Karpas-422 (cell line): ENCODE measurements around the gene POU6F2. TPM values are rescaled to one million over a fixed set of nuclear protein-coding genes. Genes with fewer than 3 reads are reported as not detected.

Experiments
- DNase-seq: peaks from one replicate; pipeline ENCODE4 v3.0.0-alpha.2; 2015
- H2AFZ ChIP-seq: fragments of 200-600 bp; sonication (generic); 2 replicates; pipeline ENCODE4 v1.6.1; 2014; ENCODE audit warnings: antibody characterized with exemption, low read length, mixed read lengths
- H3K27ac ChIP-seq: fragments of 200-600 bp; sonication (generic); 2 replicates; pipeline ENCODE4 v1.5.1; 2014; ENCODE audit warnings: mild to moderate bottlenecking, low read length, moderate library complexity
- H3K27me3 ChIP-seq: fragments of 200-600 bp; sonication (generic); 2 replicates; pipeline ENCODE4 v1.6.1; 2014; ENCODE audit warnings: low read length, mixed read lengths
- H3K36me3 ChIP-seq: fragments of 200-600 bp; sonication (generic); 2 replicates; pipeline ENCODE4 v1.6.1; 2014; ENCODE audit warnings: low read length, mixed read lengths; ENCODE audit not compliant: insufficient read depth
- H3K4me1 ChIP-seq: fragments of 200-600 bp; sonication (generic); 2 replicates; pipeline ENCODE4 v1.6.1; 2014; ENCODE audit warnings: mild to moderate bottlenecking, low read length, mixed read lengths
- H3K4me2 ChIP-seq: fragments of 200-600 bp; sonication (generic); 2 replicates; pipeline ENCODE4 v1.6.1; 2014; ENCODE audit warnings: low read length, low read depth, mild to moderate bottlenecking; ENCODE audit not compliant: poor library complexity, severe bottlenecking
- H3K4me3 ChIP-seq: fragments of 200-600 bp; sonication (generic); 2 replicates; pipeline ENCODE4 v1.5.1; 2014; ENCODE audit warnings: mild to moderate bottlenecking, antibody characterized with exemption, low read length, mixed read lengths
- H3K79me2 ChIP-seq: fragments of 200-600 bp; sonication (generic); 2 replicates; pipeline ENCODE4 v1.6.1; 2014; ENCODE audit warnings: mild to moderate bottlenecking, low read length, mixed read lengths
- H3K9ac ChIP-seq: fragments of 200-600 bp; sonication (generic); 2 replicates; pipeline ENCODE4 v1.6.0; 2014; ENCODE audit warnings: low read length
- H3K9me2 ChIP-seq: fragments of 200-600 bp; sonication (generic), shearing (Covaris generic); replicated peaks from 2 replicates; pipeline ENCODE4 v1.6.0; 2014; ENCODE audit warnings: mild to moderate bottlenecking, low read length, moderate library complexity; ENCODE audit not compliant: insufficient read depth
- H3K9me3 ChIP-seq: fragments of 300-700, 200-600 bp; sonication (generic); 2 replicates; pipeline ENCODE4 v1.6.1; 2014; ENCODE audit warnings: low read length, mixed read lengths
- H4K20me1 ChIP-seq: fragments of 200-600 bp; sonication (generic); 2 replicates; pipeline ENCODE4 v1.6.1; 2014; ENCODE audit warnings: mild to moderate bottlenecking, antibody characterized with exemption, low read length, low read depth; ENCODE audit not compliant: insufficient read depth
- total RNA-seq: library from RNA; depleted of rRNA; stranded (reverse); fragments of >200 nt; shearing (Covaris generic); gene quantifications from 2 replicates; pipeline ENCODE4 v1.2.3, GENCODE V29; 2014; ENCODE audit warnings: low replicate concordance

POU6F2 gene
- total RNA-seq, 1 experiment from 2014 or later = not detected

DNA sequence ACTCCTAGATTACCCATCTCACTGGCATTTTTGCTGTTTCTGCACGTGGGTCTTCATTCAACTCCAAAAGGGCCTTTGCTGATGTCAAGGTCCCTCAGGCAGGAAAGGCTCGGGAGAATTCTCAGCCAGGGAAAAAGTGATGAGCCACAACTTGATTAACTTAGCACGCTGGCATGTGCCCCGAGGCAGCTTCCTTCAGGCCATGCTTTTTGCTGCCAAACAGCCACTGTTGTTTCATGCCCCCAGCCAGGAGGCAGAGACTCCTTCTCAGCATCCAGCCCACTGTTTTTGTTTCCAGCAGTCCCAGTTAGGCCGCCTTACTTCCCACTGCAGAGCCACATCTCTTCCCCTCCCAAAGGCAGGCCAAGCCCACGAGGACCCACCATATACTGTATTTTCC, 322.0 kb downstream of the POU6F2 start:
- H3K4me1 ChIP-seq = no peaks in the 10 kb centered on the region
- no peaks in the 10 kb centered on the region for H4K20me1 ChIP-seq
- H2AFZ ChIP-seq = no peak overlapping the region
- H3K4me2 ChIP-seq = no peak overlapping the region
- H3K9me2 ChIP-seq = no peaks in the 10 kb centered on the region
- no peaks in the 10 kb centered on the region for H3K79me2 ChIP-seq
- H3K4me3 ChIP-seq = no peak overlapping the region
- no peaks in the 10 kb centered on the region for H3K27me3 ChIP-seq
- no peaks in the 10 kb centered on the region for H3K9me3 ChIP-seq
- no peak for DNase-seq
- H3K36me3 ChIP-seq = no peaks in the 10 kb centered on the region
- H3K9ac ChIP-seq = no peak overlapping the region
- no peak overlapping the region for H3K27ac ChIP-seq

DNA sequence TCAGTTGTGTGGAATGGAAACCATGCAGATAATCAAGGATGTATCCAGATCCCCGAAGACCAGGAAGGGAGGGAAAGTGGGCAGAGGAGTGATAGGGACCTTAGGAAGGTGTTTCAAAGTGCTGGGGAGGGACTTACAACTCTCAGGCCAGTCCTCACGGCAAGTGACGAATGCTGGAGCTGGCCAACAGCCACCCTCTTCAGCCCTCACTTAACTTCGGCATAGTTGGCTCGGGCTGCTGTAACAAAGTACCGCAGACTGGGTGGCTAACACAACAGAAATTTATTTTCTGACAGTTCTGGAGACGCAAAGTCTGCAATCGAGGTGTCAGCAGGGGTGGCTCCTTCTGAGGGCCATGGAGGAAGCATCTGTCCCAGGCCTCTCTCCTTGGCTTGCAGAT, 322.6 kb downstream of the POU6F2 start:
- H3K27me3 ChIP-seq = no peaks in the 10 kb centered on the region
- no peaks in the 10 kb centered on the region for H3K79me2 ChIP-seq
- H3K27ac ChIP-seq = no peak overlapping the region
- no peak overlapping the region for H3K9ac ChIP-seq
- no peaks in the 10 kb centered on the region for H3K36me3 ChIP-seq
- H3K9me2 ChIP-seq = no peaks in the 10 kb centered on the region
- H3K4me1 ChIP-seq = no peaks in the 10 kb centered on the region
- no peaks in the 10 kb centered on the region for H3K9me3 ChIP-seq
- no peak overlapping the region for H3K4me3 ChIP-seq
- H4K20me1 ChIP-seq = no peaks in the 10 kb centered on the region
- DNase-seq = no peak
- no peak overlapping the region for H3K4me2 ChIP-seq
- H2AFZ ChIP-seq = no peak overlapping the region

- Histone ChIP-seq H3K79me2 (no peaks in the 10 kb centered on the region), H2AFZ (no peak overlapping the region), H3K4me2 (no peak overlapping the region), H4K20me1 (no peaks in the 10 kb centered on the region), H3K27ac (no peak overlapping the region), H3K9me2 (no peaks in the 10 kb centered on the region), H3K4me3 (no peak overlapping the region), H3K9me3 (no peaks in the 10 kb centered on the region), H3K4me1 (no peaks in the 10 kb centered on the region), H3K9ac (no peak overlapping the region), H3K27me3 (no peaks in the 10 kb centered on the region), H3K36me3 (no peaks in the 10 kb centered on the region)
- no peak for DNase-seq
These were observed 323.8 kb downstream of the POU6F2 start for GRCh38 chr7:39301543-39301942.

DNA sequence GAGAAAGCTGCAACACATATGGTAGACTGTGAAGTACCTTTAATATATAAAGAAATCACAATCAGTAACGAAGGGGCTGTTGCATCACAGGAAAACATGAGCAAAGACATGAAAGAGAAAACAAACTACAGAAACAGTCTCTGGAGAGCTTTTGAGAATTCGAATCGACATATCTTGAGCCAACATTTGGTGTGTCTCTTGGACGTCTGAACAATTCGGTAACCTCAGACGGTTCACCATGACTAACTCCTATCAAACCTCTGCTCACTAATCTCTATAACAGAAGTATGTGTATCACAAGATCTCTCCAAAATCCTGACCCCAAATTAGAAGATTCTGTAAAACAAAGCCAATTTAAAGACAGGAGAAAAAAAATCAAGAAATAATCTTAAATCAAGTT, 326.5 kb downstream of the POU6F2 start:
- Histone ChIP-seq H3K4me3 (no peak overlapping the region), H2AFZ (no peak overlapping the region)

DNA sequence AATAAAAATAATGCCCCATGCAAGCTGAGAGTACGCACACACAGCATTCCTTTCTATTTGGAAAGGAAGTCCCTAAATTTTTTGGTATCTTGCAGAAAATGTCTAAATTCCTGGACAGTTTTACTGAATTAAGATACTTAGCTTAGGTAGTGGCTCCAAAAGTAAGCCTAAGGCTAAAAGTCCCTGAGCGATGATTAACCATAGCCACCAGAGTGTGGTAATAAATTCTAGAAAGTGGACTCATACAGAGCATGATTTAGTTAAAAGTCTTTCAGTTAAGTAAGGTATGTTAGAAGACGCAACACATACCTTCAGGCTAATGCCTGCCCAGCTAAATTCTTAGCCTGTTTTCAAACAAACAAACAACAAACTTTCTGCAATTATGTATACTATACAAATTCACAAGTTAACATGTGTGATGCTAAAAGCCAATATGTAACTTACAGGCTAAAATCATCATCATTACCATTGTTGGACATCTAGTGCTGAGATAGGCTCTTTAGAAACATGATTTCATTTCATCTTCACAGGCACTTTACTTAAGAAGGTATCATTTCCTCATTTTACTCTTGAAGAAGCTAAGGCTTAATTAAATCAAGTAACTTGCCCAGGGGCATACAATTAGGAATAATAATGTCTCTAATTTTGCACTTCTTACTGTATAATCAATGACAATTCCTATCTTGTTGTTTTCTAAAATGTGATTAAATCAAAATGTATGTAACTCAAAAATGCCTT, 327.1 kb downstream of the POU6F2 start:
- no peaks in the 10 kb centered on the region for H3K79me2 ChIP-seq
- no peaks in the 10 kb centered on the region for H3K4me1 ChIP-seq
- H3K9ac ChIP-seq = no peak overlapping the region
- no peak for DNase-seq
- no peaks in the 10 kb centered on the region for H4K20me1 ChIP-seq
- H3K4me2 ChIP-seq = no peak overlapping the region
- no peaks in the 10 kb centered on the region for H3K9me3 ChIP-seq
- no peak overlapping the region for H3K4me3 ChIP-seq
- no peaks in the 10 kb centered on the region for H3K36me3 ChIP-seq
- H3K27ac ChIP-seq = no peak overlapping the region
- H3K27me3 ChIP-seq = no peaks in the 10 kb centered on the region
- H2AFZ ChIP-seq = no peak overlapping the region
- no peaks in the 10 kb centered on the region for H3K9me2 ChIP-seq

More for the DNA sequence above, 326.5 kb downstream of the POU6F2 start:
- no peaks in the 10 kb centered on the region for H4K20me1 ChIP-seq
- no peak for DNase-seq
- H3K9me3 ChIP-seq = no peaks in the 10 kb centered on the region
- no peaks in the 10 kb centered on the region for H3K36me3 ChIP-seq
- H3K79me2 ChIP-seq = no peaks in the 10 kb centered on the region
- H3K9ac ChIP-seq = no peak overlapping the region
- no peak overlapping the region for H3K27ac ChIP-seq
- no peaks in the 10 kb centered on the region for H3K27me3 ChIP-seq
- no peaks in the 10 kb centered on the region for H3K4me1 ChIP-seq
- no peak overlapping the region for H3K4me2 ChIP-seq
- H3K9me2 ChIP-seq = no peaks in the 10 kb centered on the region

DNA sequence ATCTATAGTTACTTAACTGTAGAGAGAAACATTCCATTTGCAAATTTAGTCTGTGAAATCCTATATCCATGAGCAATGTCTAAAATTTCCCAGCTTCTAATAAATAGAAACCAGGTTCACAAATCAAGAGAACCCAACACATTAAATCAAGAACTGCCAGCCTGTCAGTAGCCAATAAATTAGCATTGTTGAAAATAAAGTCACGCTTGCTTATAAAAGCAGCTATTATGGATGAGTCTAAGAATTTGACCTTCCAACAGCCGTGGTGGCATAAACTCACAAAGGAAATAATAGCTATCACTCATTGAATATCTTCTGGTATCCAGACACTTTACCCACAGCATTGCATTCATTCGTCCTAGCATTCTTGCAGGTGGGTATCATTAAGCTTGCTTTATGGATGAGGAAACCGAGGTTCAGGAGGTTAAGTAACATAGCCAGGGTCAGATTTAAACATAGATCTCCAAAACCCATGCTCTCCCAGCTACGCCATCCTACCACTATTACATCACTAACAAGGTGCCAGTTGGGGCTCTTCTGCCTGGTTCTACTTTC, 328.4 kb downstream of the POU6F2 start:
- Histone ChIP-seq H4K20me1 (no peaks in the 10 kb centered on the region), H3K9ac (no peak overlapping the region), H3K36me3 (no peaks in the 10 kb centered on the region), H3K9me3 (no peaks in the 10 kb centered on the region), H3K79me2 (no peaks in the 10 kb centered on the region), H3K27me3 (no peaks in the 10 kb centered on the region), H3K27ac (no peak overlapping the region), H3K4me2 (no peak overlapping the region), H3K9me2 (no peaks in the 10 kb centered on the region), H3K4me3 (no peak overlapping the region), H2AFZ (no peak overlapping the region), H3K4me1 (no peaks in the 10 kb centered on the region)
- no peak for DNase-seq

DNA sequence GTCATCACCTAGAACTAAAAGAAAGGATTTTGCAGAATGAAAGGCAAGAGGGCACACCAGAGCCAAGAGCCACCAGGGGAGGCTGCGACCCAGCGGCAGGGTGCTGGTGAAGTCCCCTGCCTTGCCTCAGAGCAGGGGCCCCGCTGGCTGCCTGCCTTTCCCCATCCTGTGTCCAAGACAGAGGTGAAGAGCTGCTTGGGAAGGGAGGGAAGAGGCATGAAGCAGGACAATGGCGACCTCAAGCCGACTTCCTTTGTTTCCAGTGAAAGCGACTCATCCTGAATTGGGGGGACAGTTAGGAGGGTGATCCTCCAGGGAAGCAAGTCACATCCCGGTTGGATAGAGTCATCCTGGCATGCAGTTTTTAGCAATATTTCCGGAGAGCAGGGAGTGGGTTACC, 333.0 kb downstream of the POU6F2 start:
- Histone ChIP-seq H3K79me2 (no peaks in the 10 kb centered on the region), H3K9me3 (no peaks in the 10 kb centered on the region), H3K4me1 (no peaks in the 10 kb centered on the region), H3K27me3 (no peaks in the 10 kb centered on the region), H2AFZ (no peak overlapping the region), H3K9me2 (no peaks in the 10 kb centered on the region), H3K4me3 (no peak overlapping the region), H3K4me2 (no peak overlapping the region), H3K36me3 (no peaks in the 10 kb centered on the region), H3K27ac (no peak overlapping the region), H3K9ac (no peak overlapping the region), H4K20me1 (no peaks in the 10 kb centered on the region)
- DNase-seq = no peak

DNA sequence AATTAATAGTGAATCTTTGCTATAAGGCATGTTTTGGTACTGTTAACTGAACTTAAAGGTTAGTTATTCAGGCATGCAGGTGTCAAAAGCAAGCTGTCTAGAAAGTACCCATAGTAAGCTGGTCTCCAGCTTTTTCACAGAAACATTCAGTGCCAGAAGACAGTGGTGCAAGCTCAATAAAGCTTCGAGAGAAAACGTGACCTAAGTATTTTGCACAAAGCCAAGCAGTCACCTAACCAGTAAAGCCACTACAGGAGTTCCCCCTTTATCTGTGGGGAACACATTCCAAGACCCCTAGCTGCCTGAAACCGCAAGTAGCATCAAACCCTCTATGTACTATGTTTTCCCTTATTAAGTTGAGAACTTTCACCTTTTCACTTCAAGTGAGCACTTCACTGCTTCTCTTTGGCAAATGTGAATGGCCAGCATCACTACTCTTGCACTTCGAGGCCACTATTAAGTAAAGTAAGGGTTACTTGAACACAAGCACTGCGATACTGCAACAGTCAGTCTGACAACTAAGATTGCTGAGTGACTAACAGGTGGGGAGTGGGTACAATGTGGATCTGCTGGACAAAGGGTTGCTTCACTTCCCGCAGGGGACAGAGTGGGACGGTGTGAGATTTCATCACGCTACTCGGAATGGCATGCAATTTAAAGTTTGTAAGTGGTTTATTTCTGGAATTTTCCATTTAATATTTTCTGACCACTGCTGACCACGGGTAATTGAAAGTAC, 334.7 kb downstream of the POU6F2 start:
- H3K9me2 ChIP-seq = no peaks in the 10 kb centered on the region
- no peaks in the 10 kb centered on the region for H3K9me3 ChIP-seq
- H4K20me1 ChIP-seq = no peaks in the 10 kb centered on the region
- H3K79me2 ChIP-seq = no peaks in the 10 kb centered on the region
- no peak overlapping the region for H3K4me2 ChIP-seq
- H3K27me3 ChIP-seq = no peaks in the 10 kb centered on the region
- H3K4me1 ChIP-seq = no peaks in the 10 kb centered on the region
- H3K36me3 ChIP-seq = no peaks in the 10 kb centered on the region
- H2AFZ ChIP-seq = no peak overlapping the region
- no peak for DNase-seq
- no peak overlapping the region for H3K27ac ChIP-seq
- no peak overlapping the region for H3K9ac ChIP-seq
- H3K4me3 ChIP-seq = no peak overlapping the region
